Stimulated activated CD4-positive, alpha-beta T cell treated with anti-CD3 and anti-CD28 coated beads, TNF-alpha, amount 100 ng/mL, for 1 hour (primary cell): ENCODE measurements around the gene MATCAP1.
A peak's percentile ranks its signal among the peaks of the same experiment; 100 is the strongest.

ENCODE experiments used
- DNase-seq, 3 donors: peaks; one replicate each; pipeline ENCODE4 v3.0.0-alpha.2; 2020; ENCODE audit warnings: low read depth in 3 of 3, low spot score in 1 of 3

Gene MATCAP1

GRCh38 chr16:67158637-67159600 lies 24.8 kb downstream of the MATCAP1 start:
- DNase-seq = peak; percentile 50 to 57 (median 54)

- no peak for DNase-seq
Measured at GRCh38 chr16:67157892-67158635, 25.7 kb downstream of the MATCAP1 start.

DNA sequence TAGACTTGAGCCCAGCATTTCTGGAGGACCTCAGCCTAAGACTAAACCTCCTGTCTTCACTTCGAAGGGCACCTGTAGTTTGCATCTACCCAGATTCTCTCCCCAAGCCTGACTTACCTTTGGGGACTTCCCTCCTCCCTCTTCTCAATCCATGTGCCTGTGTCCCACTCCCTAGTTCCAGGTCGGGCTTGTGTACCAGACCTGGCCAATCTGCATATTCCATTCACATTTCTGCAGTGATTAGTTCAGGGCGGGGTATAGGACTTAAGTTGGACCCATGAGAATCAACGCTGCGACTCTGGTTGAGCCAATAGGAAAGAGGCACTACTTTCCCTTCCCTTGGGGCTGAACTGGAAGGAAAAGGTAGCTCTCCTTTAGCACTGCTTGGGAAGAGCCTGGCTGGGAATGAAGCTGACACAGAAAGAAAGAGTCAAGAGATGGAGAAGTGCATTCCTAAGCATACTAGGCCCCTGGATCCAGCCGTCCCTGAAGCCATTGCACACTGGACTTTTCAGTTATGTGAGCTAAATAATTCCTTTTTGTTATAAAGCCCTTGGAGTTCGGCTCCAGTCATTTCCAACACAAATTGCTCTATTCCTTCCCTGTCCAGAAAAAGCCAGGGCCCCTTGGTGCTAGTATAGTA lies 26.5 kb downstream of the MATCAP1 start:
- DNase-seq = no peak

GRCh38 chr16:67156143-67156844 lies 27.5 kb downstream of the MATCAP1 start:
- no peak for DNase-seq

DNA sequence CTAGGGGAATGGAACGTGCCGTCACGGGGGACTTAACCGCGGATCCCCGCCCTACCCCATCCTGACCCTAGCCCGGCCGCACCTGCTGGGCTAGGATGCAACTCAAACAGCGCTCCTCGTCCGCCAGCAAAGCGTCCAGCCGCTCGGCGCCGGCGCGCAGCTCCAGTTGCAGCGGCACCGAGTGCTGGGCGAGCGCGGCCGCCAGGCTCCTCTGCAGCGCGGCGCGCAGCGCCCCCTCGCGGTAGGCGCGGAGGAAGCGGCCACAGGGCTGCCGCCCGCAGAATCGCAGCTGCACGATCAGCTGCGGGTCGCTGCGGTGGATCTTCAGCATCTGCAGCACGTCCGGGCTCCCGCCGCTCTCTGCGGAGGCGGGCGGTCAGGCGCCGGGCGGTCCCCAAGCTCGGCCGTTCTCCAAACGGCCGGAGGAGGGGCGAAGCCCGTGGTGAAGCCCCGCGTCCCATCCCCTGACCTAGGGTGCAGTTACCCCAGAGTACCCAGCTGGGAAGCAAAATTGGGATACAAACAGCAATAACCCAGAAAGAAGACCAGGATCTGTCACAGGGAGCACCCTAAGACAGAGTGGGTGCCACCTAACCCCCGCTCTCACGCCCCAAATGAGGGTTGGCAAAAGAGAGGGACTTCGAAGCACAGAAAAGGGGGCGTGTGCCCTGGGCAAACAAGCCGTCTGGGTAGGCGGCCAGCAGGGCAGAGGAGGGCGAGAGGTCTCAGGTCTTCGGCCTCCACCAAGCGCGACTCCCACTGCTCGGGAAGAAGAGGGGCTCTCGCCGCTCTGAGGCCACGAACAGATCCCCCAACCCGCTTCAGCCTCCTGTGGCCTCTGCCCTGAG lies 28.2 kb downstream of the MATCAP1 start:
- peak; percentile 39 to 79 (median 62) for DNase-seq

GRCh38 chr16:67154578-67155294 lies 29.0 kb downstream of the MATCAP1 start:
- DNase-seq = no peak

- no peak for DNase-seq
Measured at GRCh38 chr16:67151431-67152097, 32.2 kb downstream of the MATCAP1 start.

DNA sequence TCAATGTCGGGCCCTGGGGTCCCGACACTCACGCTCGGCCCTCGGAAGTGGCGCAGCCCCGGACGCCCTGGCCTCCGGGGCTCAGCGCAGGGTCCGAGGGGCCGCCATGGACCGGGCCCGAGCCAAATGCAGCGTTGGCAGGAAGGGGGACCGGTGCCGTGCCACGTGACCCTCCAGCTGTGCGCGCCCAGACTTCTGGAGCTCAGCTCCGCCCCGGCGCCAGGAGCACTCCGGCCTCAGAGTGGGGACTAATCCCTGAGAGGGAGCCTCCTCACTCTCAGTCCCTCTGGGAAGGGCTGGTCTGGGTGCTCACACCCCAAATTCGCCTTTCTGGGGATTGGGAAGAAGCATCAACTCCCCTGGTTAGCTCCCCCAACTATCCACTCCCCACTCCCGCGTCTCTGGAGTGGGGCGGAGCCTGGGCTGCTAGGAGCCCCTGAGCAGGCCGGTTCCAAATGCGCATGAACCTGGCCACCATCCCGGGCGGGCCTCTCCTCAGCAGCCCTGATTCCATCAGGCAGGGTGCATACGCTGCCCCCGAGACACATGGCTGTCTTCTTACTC lies 32.8 kb downstream of the MATCAP1 start, which contains the start of gene B3GNT9:
Gene B3GNT9, minus strand, starts transcription at position 166 of the 564 bp plus-strand sequence. CDS start 513 bp downstream, outside the sequence.
- no peak for DNase-seq

GRCh38 chr16:67150047-67150832 lies 33.5 kb downstream of the MATCAP1 start:
- no peak for DNase-seq

- no peak for DNase-seq
Measured at GRCh38 chr16:67149276-67150046, 34.3 kb downstream of the MATCAP1 start.

- DNase-seq = no peak
Measured at GRCh38 chr16:67148656-67149275, 35.0 kb downstream of the MATCAP1 start.

DNA sequence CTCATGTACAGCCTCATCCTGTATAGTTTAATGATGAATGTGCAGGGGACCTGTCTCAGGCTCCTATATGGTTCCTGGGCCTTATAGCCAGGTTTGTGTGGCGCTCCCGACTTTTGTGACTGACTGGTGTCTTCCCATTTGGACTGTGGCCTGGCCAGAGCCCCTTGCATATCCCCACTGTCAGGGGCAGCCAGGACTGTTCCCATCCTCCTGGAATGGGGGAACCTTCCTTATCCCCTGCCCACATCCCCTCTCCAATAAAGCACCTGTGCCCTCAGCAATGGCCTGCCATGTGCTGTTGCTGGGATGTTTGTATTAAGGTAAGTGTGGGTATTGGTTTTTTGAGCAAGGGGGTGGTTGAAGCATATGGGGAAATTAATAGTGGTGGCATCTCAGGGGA lies 35.5 kb downstream of the MATCAP1 start:
- no peak for DNase-seq

DNA sequence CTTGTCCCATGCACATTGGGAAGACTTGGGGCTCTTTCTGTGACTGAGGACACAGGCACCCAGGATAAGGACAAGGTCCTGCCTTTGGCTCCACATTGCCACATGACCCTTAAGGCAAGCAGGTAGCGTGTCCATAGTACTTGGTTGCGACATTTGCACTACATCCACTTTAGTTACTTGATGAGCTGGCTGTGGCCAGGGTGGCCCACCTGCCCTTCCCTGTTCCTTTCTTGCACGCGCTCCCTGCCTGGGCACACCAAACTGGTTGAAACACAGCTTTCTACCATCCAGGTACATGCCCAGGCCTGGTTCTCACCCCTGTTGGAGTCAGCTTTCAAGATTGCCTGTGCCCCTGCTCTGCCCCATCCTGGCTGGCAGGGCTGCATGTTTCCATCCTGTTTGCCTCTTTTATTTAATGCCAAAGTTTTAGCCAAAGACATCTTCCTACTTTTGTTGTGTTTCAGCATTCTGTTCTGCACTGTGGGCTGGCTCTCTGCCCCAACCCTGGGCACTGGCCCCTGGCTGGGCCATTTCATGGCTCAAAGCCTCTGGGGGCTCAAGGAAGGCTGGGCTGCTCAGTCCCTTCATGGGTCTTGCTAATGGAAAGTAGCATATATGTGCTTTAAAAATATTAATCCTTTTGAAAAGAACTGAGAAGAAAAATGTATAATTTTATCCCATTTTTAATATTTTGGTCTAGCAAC lies 36.2 kb downstream of the MATCAP1 start:
- DNase-seq = no peak

- no peak for DNase-seq
Measured at GRCh38 chr16:67146523-67147357, 37.0 kb downstream of the MATCAP1 start.

DNA sequence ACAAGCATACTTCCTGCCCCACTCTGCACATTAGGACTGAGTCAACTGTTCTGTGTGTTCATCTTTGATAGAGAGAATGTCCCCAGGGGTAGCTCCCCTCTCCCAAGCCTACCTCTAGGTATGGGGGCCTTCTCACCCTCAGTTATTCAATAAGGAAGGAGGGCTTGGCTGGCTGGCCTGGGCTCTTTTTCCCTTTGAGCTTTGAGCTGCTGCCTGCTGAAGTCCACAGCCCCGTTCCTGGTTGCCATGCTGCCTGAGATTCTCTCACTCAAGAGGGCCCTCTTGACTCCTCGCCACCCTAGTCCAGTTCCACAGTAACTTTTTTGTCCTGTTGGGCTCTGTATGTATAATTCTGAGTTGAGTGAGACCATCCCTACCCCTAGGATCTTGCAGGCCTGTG lies 38.0 kb downstream of the MATCAP1 start:
- DNase-seq = no peak
